GM19468 (cell line): Measurements from ENCODE around the gene NOSTRIN.

Experiments used
- ATAC-seq: cut with Tn5 transposase; IDR thresholded peaks from one replicate; pipeline ENCODE4 v1.9.1; 2021; ENCODE audit warnings: mild to moderate bottlenecking, moderate library complexity, moderate number of reproducible peaks; ENCODE audit not compliant: unreplicated experiment; ENCODE audit errors: extremely low read depth

Gene NOSTRIN

GRCh38 chr2:168814939-168815907 lies 12.8 kb downstream of the NOSTRIN start:
- no peak for ATAC-seq

DNA sequence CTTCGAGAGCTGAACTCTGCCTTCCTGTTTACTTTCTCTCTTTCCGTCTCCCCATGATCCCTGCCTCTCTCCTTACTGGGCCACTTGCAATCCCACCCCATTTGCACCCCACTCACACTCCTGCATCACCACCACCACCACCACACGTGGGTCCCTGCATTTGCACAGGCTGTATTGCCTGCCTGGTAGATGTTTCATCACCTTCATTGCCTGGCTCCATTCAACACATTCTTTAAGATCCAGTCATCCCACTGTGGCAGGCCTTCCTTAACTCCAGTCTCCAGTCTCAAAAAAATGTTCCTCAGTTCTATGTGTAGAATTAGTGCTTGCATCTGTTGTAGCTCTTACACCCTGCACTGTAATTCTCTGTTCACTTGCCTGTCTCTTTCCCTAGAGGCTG lies 13.9 kb downstream of the NOSTRIN start:
- no peak for ATAC-seq

DNA sequence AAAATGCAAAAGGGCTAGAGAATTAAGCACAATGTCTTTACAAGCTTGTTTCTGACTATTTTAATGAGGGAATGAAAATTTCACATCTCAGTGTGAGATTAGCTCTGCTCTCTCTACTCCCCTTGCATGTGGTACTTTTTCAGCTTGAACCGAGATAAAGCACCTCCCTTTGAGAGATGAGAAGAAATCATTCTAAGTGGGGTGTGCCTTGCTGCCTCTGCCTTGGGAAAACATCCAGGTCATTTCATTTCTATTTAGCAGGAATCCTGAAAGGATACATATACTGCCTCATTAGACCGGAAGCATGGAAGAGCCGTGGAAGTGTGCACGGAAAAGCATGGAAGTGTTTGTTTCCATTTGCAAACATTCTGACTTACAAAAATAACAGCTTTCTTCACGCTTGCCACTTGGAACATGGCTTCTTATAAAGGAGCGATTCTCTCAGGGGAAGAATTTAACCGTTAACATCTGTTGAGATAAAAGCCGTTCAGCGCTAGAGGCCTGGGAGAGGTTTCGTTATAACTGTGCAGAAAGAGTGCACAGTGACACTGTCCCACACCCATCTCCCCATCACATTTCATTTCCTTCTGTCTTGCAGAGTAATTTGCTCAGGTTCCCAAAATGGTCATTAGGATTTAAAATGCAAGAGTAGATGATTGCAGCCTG lies 16.7 kb downstream of the NOSTRIN start:
- ATAC-seq, result no peak

DNA sequence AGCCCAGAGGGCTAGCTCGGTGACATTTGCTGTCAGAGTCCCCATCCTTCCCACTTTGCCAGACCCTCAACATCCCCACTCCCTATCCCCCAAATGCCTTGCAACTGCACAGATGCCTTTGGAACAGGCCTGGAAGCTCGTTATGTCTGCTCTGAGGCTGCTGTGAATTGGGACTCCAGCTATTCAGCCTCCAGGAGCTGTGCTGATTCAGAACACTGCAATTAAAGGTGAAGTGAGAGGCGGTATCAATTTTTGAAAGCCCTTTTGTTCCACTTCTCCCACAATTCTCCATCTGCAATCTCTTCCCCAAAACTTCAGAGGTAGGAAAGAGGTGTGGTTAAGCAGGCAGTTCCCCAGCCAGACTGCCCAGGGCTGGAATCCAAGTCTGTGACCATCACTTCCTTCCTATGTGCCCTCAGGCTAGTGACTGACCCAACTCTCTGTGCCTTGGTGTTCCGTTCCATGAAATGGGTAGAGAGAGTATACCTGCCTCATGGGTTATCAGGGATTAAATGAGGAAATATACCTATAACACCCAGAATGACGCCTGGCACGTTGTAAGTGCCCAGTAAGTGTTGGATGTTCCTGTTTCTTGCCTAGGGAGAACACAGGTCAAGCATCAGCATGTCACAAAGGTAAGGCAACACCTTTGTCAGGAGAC lies 17.5 kb downstream of the NOSTRIN start:
- no peak for ATAC-seq

DNA sequence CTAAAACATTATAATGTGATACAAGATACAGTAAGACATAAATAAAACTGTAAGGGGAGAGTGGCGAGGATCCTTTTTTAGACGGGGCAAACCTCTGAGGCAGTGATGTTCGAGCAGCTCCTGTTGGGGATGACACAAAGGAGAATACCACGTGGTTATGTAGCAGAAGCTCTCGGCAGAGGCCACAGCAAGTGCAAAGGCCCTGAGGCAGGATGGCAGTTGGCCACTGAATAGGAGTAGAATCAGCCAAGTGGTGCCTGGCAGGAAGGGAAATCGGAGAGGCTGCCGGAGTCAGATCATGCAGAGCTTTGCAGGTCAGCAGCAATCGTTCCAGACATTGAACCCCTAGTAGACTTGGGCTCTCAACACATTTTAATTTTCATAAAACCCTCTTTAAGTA lies 19.1 kb downstream of the NOSTRIN start:
- ATAC-seq, result no peak

- ATAC-seq, result no peak
Observed at GRCh38 chr2:168821992-168822391, 19.6 kb downstream of the NOSTRIN start.

DNA sequence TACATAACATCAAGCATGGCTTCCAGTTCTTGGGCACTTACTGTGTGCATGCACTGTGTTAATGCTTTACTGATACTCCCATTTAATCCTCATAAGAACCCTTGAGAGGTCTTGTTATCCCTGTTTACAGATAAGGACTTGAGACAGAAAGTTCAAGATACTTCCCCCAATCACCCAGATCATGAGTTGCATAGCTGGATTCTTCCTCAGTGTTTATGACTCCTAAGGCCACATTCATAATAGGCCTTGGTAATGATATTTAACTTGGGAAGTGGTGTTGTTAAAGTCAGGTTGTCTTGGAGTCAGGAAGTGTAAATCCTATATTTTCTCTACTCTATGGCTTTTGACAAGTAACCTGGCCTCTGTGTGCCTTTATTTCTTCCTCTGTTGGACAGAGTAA lies 22.7 kb downstream of the NOSTRIN start:
- no peak for ATAC-seq

DNA sequence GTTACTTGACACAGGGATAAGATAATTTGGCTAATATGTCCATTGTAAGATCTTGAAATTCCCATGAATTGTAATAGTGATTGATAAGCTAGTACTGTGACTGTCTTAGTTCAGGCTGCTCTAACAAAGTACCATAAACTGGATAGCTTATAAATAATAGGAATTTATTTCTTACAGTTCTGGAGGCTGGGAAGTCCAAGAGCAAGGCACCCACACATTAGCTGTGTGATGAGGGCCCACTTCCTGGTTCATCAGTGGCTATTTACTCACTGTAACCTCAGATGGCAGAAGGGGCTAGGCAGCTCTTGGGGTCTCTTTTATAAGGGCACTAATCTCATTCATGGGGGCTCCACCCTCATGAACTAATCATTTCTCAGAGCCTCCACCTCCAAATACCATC lies 28.5 kb downstream of the NOSTRIN start:
- no peak for ATAC-seq

GRCh38 chr2:168831662-168832061 lies 29.2 kb downstream of the NOSTRIN start:
- no peak for ATAC-seq

DNA sequence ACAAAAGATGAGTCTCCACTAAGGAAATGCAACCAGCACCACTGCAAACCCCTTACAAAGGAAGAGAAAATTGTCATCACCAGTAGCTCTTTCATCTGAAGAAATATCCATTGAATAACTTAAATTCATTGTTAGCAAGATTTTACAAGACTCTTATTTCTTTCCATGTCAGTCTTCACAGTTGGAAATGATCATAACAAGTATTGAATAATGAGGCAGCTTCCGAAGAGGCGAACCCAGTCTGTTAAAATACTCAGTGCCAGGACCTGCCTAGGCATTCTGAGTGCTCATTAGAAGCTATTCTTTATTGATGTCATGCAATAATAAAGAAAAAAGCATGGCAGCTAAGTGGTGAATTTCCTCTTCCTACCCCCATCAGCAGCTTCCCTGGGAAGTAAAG lies 33.5 kb downstream of the NOSTRIN start:
- no peak for ATAC-seq

GRCh38 chr2:168841445-168841844 lies 39.0 kb downstream of the NOSTRIN start:
- ATAC-seq, result no peak

DNA sequence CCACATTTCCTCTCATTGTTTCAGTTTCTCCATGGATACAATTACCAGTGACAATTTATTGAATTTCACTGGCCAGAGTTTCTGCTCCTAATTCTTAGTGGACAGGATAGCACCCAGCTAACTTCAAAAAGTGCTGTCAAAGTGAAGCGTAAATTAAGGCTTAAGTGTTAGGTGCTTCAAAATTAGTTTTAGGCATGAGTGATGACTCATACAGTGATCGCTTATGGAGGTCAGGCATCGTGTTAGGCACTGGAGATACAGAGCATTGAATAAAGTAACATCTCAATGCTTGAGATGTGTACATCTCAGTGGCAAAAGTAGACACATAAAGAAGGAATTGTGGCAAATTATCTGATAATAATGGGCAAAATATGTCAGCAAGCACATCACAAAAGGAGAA lies 40.8 kb downstream of the NOSTRIN start:
- no peak for ATAC-seq

- ATAC-seq, result no peak
Observed at GRCh38 chr2:168848225-168848624, 45.8 kb downstream of the NOSTRIN start.

DNA sequence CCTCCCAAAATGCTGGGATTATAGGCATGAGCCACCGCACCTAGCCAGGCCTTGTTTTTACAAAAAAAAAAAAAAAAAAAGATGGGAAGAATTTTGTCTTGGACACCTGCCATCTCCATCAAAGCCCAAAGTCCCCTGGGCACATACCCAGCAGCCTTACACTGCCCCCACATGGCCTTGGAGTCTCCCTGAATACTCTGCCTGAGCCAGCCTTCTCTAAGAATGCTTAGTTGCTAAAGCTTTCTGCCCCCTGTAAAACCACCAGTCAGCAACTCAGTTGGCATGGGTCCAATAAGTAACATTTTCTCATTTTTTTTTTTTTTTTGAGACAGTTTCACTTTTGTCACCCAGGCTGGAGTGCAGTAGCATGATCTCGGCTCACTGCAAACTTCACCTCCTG lies 47.2 kb downstream of the NOSTRIN start:
- no peak for ATAC-seq

- no peak for ATAC-seq
Observed at GRCh38 chr2:168850846-168851245, 48.4 kb downstream of the NOSTRIN start.

DNA sequence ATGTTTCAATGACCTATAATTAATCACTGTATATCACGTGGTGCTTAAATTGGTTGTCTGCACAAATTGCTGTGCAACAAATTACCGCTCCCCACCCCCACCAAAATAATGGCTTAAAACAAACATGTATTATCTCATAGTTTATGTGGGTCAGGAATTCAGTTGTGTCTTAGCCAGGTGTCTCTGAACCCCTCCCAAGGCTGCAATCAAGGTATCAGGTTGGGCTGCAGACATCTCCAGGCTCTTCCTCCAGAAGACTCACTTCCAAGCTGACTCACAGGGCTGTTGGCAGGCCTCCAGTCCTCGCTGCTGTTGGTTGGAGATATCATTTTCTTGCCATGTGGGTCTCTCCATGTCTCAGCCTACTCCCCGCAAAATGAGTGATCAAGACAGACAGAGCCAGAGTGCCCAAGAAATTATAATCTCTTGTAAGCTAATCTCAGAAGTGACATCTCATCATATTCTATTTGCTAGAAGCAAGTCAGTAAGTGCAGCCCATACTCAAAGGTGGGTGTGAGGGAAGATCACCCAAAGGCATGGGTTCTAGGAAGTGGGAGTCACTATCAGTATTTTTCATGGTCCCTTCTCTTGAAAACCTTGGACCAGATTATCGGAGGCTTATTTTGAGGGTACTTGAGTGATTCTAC lies 49.4 kb downstream of the NOSTRIN start:
- no peak for ATAC-seq

DNA sequence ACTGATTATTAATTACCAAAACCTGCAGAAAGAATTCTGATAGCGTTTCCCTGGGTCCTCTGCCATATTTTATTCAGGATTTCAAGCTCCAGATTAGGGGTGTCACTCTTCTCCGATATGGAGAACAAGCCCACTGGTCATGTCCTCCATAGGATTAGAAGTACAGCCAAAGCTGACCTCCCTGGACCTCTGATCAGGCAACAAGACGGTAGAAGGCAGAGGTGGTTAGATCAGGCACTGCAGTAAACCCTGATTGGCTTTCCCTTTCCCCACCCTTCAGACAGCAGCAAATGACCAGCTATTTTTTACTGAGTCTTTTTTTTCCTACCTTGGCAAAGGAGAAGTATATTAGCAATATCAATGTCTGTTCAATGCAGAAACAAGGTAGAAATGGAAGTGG lies 50.0 kb downstream of the NOSTRIN start:
- ATAC-seq, result no peak

- no peak for ATAC-seq
Observed at GRCh38 chr2:168853471-168853870, 51.0 kb downstream of the NOSTRIN start.

- ATAC-seq, result no peak
Observed at GRCh38 chr2:168854651-168855050, 52.2 kb downstream of the NOSTRIN start.

- ATAC-seq, result no peak
Observed at GRCh38 chr2:168855601-168856000, 53.2 kb downstream of the NOSTRIN start.

DNA sequence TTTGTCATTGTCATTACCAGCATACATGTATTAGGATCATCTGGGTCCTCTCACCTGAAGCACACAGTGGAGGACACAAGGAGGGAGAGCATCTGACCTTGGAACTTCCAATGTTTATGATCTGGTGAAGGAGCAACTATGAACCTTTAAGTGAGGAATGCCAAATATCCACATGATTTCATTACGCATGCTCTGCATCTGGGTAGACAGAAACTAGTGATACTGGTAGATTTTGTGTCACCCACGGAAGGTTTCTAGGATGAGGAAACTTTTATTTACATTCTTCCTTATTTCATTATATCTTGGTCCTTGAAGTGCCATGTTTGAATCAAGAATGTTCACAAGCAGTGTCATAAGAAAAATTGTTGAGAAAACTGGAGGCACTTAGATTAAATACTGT lies 55.7 kb downstream of the NOSTRIN start:
- ATAC-seq, result no peak
